Hematopoietic multipotent progenitor cell treated with erythropoietin and hydrocortisone succinate and interleukin-3 and kit ligand, for 4 days (in vitro differentiated cells): ENCODE data around the gene NHS.

ENCODE experiments used
- DNase-seq: peaks from one replicate; pipeline ENCODE4 v3.0.0-alpha.2; 2015

Gene NHS

GRCh38 chrX:17595456-17596035 lies 220.5 kb downstream of the NHS start:
- no peak for DNase-seq

GRCh38 chrX:17596061-17596460 lies 221.1 kb downstream of the NHS start:
- no peak for DNase-seq

GRCh38 chrX:17596546-17597205 lies 221.7 kb downstream of the NHS start:
- no peak for DNase-seq

GRCh38 chrX:17597327-17597726 lies 222.3 kb downstream of the NHS start:
- no peak for DNase-seq

- no peak for DNase-seq
Measured at GRCh38 chrX:17597836-17598439, 222.9 kb downstream of the NHS start.

- DNase-seq: no peak
Measured at GRCh38 chrX:17601441-17602200, 226.6 kb downstream of the NHS start.

GRCh38 chrX:17602245-17602644 lies 227.2 kb downstream of the NHS start:
- DNase-seq: no peak

- DNase-seq: no peak
Measured at GRCh38 chrX:17603196-17603595, 228.2 kb downstream of the NHS start.

GRCh38 chrX:17605676-17606075 lies 230.7 kb downstream of the NHS start:
- DNase-seq: no peak

- DNase-seq: no peak
Measured at GRCh38 chrX:17606231-17606630, 231.2 kb downstream of the NHS start.

- DNase-seq: no peak
Measured at GRCh38 chrX:17608888-17609287, 233.9 kb downstream of the NHS start.

- no peak for DNase-seq
Measured at GRCh38 chrX:17610788-17611187, 235.8 kb downstream of the NHS start.

GRCh38 chrX:17613979-17614588 lies 239.1 kb downstream of the NHS start:
- no peak for DNase-seq

- no peak for DNase-seq
Measured at GRCh38 chrX:17616936-17617335, 241.9 kb downstream of the NHS start.

- no peak for DNase-seq
Measured at GRCh38 chrX:17617806-17618205, 242.8 kb downstream of the NHS start.

GRCh38 chrX:17621566-17622270 lies 246.7 kb downstream of the NHS start:
- no peak for DNase-seq

- no peak for DNase-seq
Measured at GRCh38 chrX:17622331-17622730, 247.3 kb downstream of the NHS start.

- DNase-seq: no peak
Measured at GRCh38 chrX:17623750-17624149, 248.8 kb downstream of the NHS start.

- no peak for DNase-seq
Measured at GRCh38 chrX:17627026-17627425, 252.0 kb downstream of the NHS start.

- no peak for DNase-seq
Measured at GRCh38 chrX:17628976-17629375, 254.0 kb downstream of the NHS start.

- DNase-seq: no peak
Measured at GRCh38 chrX:17629519-17629918, 254.5 kb downstream of the NHS start.

- no peak for DNase-seq
Measured at GRCh38 chrX:17631647-17632046, 256.6 kb downstream of the NHS start.

GRCh38 chrX:17632942-17633341 lies 257.9 kb downstream of the NHS start:
- no peak for DNase-seq
